ENCODE measurements around the gene DNAJB1. TPM values are rescaled to one million over a fixed set of nuclear protein-coding genes. Genes with fewer than 3 reads are reported as not detected.
A peak's percentile ranks its signal among the peaks of the same experiment; 100 is the strongest.

Gene DNAJB1
- total and polyA plus RNA-seq, 8 donors, result 22.4 to 63.0 (median 29.3) TPM

- H3K4me3 ChIP-seq, result no peak overlapping the region
- FAIRE-seq (no peak), ATAC-seq (no peak), DNase-seq (peak in 1 of 6 donors; percentile 63)
- no peaks in the 10 kb centered on the region for H3K27me3 ChIP-seq
- no peak overlapping the region for H3K27ac ChIP-seq
- intact Hi-C loops (cut with DNase I), result no loop called here
- no peaks in the 10 kb centered on the region for H3K36me3 ChIP-seq
- TF ChIP-seq CTCF (IDR thresholded peaks at IDR 0.05), result no peak
- peaks cover 0 to 7% (median 7%) of the 10 kb centered on the region in 3 donors for H3K4me1 ChIP-seq
- no peaks in the 10 kb centered on the region for H3K9me3 ChIP-seq
- 86 to 91% methylated on average over 23 of the region's 23 CpGs for WGBS, 2 donors
These were observed 40.3 kb upstream of the DNAJB1 start for GRCh38 chr19:14558370-14559066.

GRCh38 chr19:14556662-14557188 is 38.5 kb upstream of the DNAJB1 start:
- intact Hi-C loops (cut with DNase I), result no loop called here
- Histone ChIP-seq H3K9me3 (no peaks in the 10 kb centered on the region), H3K4me1 (peaks cover 0 to 7% (median 4%) of the 10 kb centered on the region in 3 donors), H3K36me3 (no peaks in the 10 kb centered on the region), H3K27me3 (no peaks in the 10 kb centered on the region), H3K4me3 (peak overlapping the region in 1 of 4 donors; percentile 6), H3K27ac (no peak overlapping the region)
- peak; percentile 86 to 95 (median 90) for ATAC-seq
- TF ChIP-seq CTCF (IDR thresholded peaks at IDR 0.05), result peak; percentile 95 to 98 (median 96)
- no peak for FAIRE-seq
- peak; percentile 57 to 91 (median 78) for DNase-seq
- WGBS, 2 donors, result 10 to 11% methylated on average over 15 to 18 of the region's 18 CpGs

- no peak overlapping the region for H3K27ac ChIP-seq
- WGBS, 2 donors, result 82 to 85% methylated on average over 12 of the region's 12 CpGs
- H3K36me3 ChIP-seq, result no peaks in the 10 kb centered on the region
- H3K4me3 ChIP-seq, result no peak overlapping the region
- peaks cover 0 to 7% (median 3%) of the 10 kb centered on the region in 3 donors for H3K4me1 ChIP-seq
- DNase-seq (no peak), ATAC-seq (peak in 1 of 4 donors; percentile 27), FAIRE-seq (no peak)
- intact Hi-C loops (cut with DNase I), result no loop called here
- H3K9me3 ChIP-seq, result no peaks in the 10 kb centered on the region
- H3K27me3 ChIP-seq, result no peaks in the 10 kb centered on the region
- TF ChIP-seq CTCF (IDR thresholded peaks at IDR 0.05), result no peak
These were observed 37.9 kb upstream of the DNAJB1 start for GRCh38 chr19:14555918-14556661.

GRCh38 chr19:14554382-14554812 is 36.2 kb upstream of the DNAJB1 start:
- Histone ChIP-seq H3K4me1 (peaks cover 0 to 7% (median 3%) of the 10 kb centered on the region in 3 donors), H3K27ac (no peak overlapping the region), H3K4me3 (no peak overlapping the region), H3K9me3 (no peaks in the 10 kb centered on the region), H3K36me3 (no peaks in the 10 kb centered on the region), H3K27me3 (no peaks in the 10 kb centered on the region)
- ATAC-seq (peak in 2 of 4 donors; percentile 54 to 58), DNase-seq (no peak), FAIRE-seq (no peak)
- intact Hi-C loops (cut with DNase I), result no loop called here
- TF ChIP-seq CTCF (IDR thresholded peaks at IDR 0.05), result no peak
- WGBS, 2 donors, result 65 to 67% methylated on average over 6 of the region's 6 CpGs
